Neural cell (in vitro differentiated cells): ENCODE results near the gene PTPN1. TPM values are rescaled to one million over a fixed set of nuclear protein-coding genes. Genes with fewer than 3 reads are reported as not detected.

Experiments used
- H2AFZ ChIP-seq: fragments of 200-600, 300-800 bp; sonication (generic), shearing (Covaris generic); 2 replicates; pipeline ENCODE4 v1.6.0; 2014; ENCODE audit warnings: low read depth, mild to moderate bottlenecking, antibody characterized with exemption, low read length, moderate library complexity
- H3F3A ChIP-seq: fragments of 200-600 bp; shearing (Covaris generic); 2 replicates; pipeline ENCODE4 v1.6.1; 2016; ENCODE audit warnings: mild to moderate bottlenecking, moderate library complexity, mixed read lengths, antibody characterized with exemption, low read length; ENCODE audit not compliant: insufficient read depth, poor library complexity, severe bottlenecking
- H3K27ac ChIP-seq: fragments of 200-600, 300-800 bp; sonication (generic), shearing (Covaris generic); 2 replicates; pipeline ENCODE4 v1.5.1; 2014; ENCODE audit warnings: mild to moderate bottlenecking, low read length, moderate library complexity
- H3K27me3 ChIP-seq: fragments of 300-800, 200-600 bp; sonication (generic), shearing (Covaris generic); 2 replicates; pipeline ENCODE4 v1.6.0; 2014; ENCODE audit warnings: mild to moderate bottlenecking, low read depth, low read length, moderate library complexity; ENCODE audit not compliant: insufficient read depth
- H3K36me3 ChIP-seq: fragments of 300-800, 200-600 bp; sonication (generic), shearing (Covaris generic); 2 replicates; pipeline ENCODE4 v1.5.1; 2014; ENCODE audit warnings: mild to moderate bottlenecking, antibody characterized with exemption, low read length, moderate library complexity; ENCODE audit not compliant: insufficient read depth
- H3K4me2 ChIP-seq: fragments of 300-800, 200-600 bp; sonication (generic), shearing (Covaris generic); 2 replicates; pipeline ENCODE4 v1.6.0; 2014; ENCODE audit warnings: mild to moderate bottlenecking, low read length
- H3K4me3 ChIP-seq: fragments of 300-800, 200-600 bp; sonication (generic), shearing (Covaris generic); 2 replicates; pipeline ENCODE4 v1.5.1; 2014; ENCODE audit warnings: mild to moderate bottlenecking, low read length, moderate library complexity
- H3K79me2 ChIP-seq: fragments of 200-600 bp; shearing (Covaris generic); replicated peaks from 2 replicates; pipeline ENCODE4 v1.6.0; 2014; ENCODE audit warnings: mild to moderate bottlenecking, low read length, moderate library complexity; ENCODE audit not compliant: insufficient read depth
- H3K9ac ChIP-seq: fragments of 300-800, 200-600 bp; sonication (generic), shearing (Covaris generic); 2 replicates; pipeline ENCODE4 v1.6.1; 2016; ENCODE audit warnings: mild to moderate bottlenecking, low read length, mixed read lengths
- H3K9me2 ChIP-seq: fragments of 200-600 bp; shearing (Covaris generic); 2 replicates; pipeline ENCODE4 v1.6.1; 2016; ENCODE audit warnings: mild to moderate bottlenecking, low read length, mixed read lengths; ENCODE audit not compliant: insufficient read depth
- H3K9me3 ChIP-seq: fragments of 200-600, 300-800 bp; sonication (generic), shearing (Covaris generic); 2 replicates; pipeline ENCODE4 v1.6.1; 2016; ENCODE audit warnings: mild to moderate bottlenecking, mixed run types, low read length, moderate library complexity, mixed read lengths
- H4K20me1 ChIP-seq: fragments of 200-600 bp; shearing (Covaris generic); 2 replicates; pipeline ENCODE4 v1.6.1; 2016; ENCODE audit warnings: mild to moderate bottlenecking, mixed run types; ENCODE audit not compliant: insufficient read depth
- EP300 ChIP-seq: fragments of 450-650 bp; conservative IDR thresholded peaks from 2 replicates; pipeline ENCODE4 v1.6.1; 2014; ENCODE audit warnings: antibody characterized with exemption, mild to moderate bottlenecking, moderate library complexity; ENCODE audit not compliant: poor library complexity, severe bottlenecking
- EZH2 ChIP-seq: fragments of 200-600, 300-800 bp; shearing (Covaris generic), sonication (generic); IDR thresholded peaks from 2 replicates; pipeline ENCODE4 v1.6.1; 2014; ENCODE audit warnings: antibody characterized with exemption, low read length, borderline replicate concordance, mild to moderate bottlenecking; ENCODE audit not compliant: insufficient read depth, poor library complexity, severe bottlenecking
- MXI1 ChIP-seq: fragments of 450-650 bp; conservative IDR thresholded peaks from 2 replicates; pipeline ENCODE4 v1.6.1; 2014; ENCODE audit warnings: antibody characterized with exemption, mild to moderate bottlenecking; ENCODE audit not compliant: poor library complexity, severe bottlenecking
- POLR2AphosphoS5 ChIP-seq: IDR thresholded peaks from 2 replicates; pipeline ENCODE4 v1.6.1; 2012
- REST ChIP-seq: IDR thresholded peaks from 2 replicates; pipeline ENCODE4 v1.6.1; 2012; ENCODE audit warnings: borderline replicate concordance
- TAF1 ChIP-seq: IDR thresholded peaks from 2 replicates; pipeline ENCODE4 v1.6.1; 2012; ENCODE audit warnings: low read depth
- polyA plus RNA-seq: library from polyadenylated mRNA; depleted of rRNA; stranded (reverse); fragments of >200 nt; gene quantifications from 2 replicates; pipeline ENCODE4 v1.2.3, GENCODE V29; 2014
- TF ChIP-seq, protein P1 (sequence below): fragments of 450-650 bp; IDR thresholded peaks from 2 replicates; pipeline ENCODE4 v1.5.1; 2014; ENCODE audit warnings: antibody characterized with exemption, mild to moderate bottlenecking, moderate library complexity; ENCODE audit not compliant: poor library complexity, severe bottlenecking

PTPN1 gene
- polyA plus RNA-seq, 1 donor from 2014 or later: 48.1 TPM

GRCh38 chr20:50572938-50573777 is 63.0 kb downstream of the PTPN1 start:
- H3K36me3 ChIP-seq: no peaks in the 10 kb centered on the region
- H3K27me3 ChIP-seq: no peaks in the 10 kb centered on the region
- no peak overlapping the region for H3K27ac ChIP-seq
- no peak overlapping the region for H3K4me2 ChIP-seq
- no peak overlapping the region for H2AFZ ChIP-seq
- H3F3A ChIP-seq: no peaks in the 10 kb centered on the region
- H3K9ac ChIP-seq: no peak overlapping the region
- H4K20me1 ChIP-seq: no peaks in the 10 kb centered on the region
- no peak for TF ChIP-seq REST
- no peak for TF ChIP-seq MXI1
- TF ChIP-seq EP300: no peak
- TF ChIP-seq, protein P1, sequence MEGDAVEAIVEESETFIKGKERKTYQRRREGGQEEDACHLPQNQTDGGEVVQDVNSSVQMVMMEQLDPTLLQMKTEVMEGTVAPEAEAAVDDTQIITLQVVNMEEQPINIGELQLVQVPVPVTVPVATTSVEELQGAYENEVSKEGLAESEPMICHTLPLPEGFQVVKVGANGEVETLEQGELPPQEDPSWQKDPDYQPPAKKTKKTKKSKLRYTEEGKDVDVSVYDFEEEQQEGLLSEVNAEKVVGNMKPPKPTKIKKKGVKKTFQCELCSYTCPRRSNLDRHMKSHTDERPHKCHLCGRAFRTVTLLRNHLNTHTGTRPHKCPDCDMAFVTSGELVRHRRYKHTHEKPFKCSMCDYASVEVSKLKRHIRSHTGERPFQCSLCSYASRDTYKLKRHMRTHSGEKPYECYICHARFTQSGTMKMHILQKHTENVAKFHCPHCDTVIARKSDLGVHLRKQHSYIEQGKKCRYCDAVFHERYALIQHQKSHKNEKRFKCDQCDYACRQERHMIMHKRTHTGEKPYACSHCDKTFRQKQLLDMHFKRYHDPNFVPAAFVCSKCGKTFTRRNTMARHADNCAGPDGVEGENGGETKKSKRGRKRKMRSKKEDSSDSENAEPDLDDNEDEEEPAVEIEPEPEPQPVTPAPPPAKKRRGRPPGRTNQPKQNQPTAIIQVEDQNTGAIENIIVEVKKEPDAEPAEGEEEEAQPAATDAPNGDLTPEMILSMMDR: no peak
- no peak for TF ChIP-seq EZH2
- TF ChIP-seq POLR2AphosphoS5: no peak
- no peak overlapping the region for H3K4me3 ChIP-seq
- no peaks in the 10 kb centered on the region for H3K9me2 ChIP-seq
- no peaks in the 10 kb centered on the region for H3K79me2 ChIP-seq
- H3K9me3 ChIP-seq: no peaks in the 10 kb centered on the region

DNA sequence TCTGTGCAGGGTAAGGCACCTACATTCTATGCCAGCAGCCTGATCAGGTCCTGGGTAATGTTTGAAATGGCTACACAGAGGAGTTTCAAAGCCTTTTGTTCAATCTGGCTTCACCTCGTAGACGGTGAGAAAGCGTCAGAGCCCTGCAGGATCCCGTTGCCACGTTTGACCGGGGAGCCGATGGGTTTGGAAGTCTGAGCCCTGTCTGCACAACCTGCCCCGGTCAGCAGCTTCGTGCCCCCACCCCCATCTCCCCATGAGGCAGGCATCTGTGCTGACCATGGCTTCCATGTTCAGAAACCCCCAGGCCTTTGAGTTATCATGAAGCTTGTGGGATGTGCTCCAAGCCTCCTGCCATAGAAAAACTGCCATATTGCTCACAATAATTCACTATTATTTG is 63.9 kb downstream of the PTPN1 start:
- H3K9me2 ChIP-seq: no peaks in the 10 kb centered on the region
- TF ChIP-seq TAF1 (no peak), REST (no peak)
- no peaks in the 10 kb centered on the region for H4K20me1 ChIP-seq
- H2AFZ ChIP-seq: no peak overlapping the region
- no peak overlapping the region for H3K27ac ChIP-seq
- H3K79me2 ChIP-seq: no peaks in the 10 kb centered on the region
- no peak overlapping the region for H3K9ac ChIP-seq
- no peaks in the 10 kb centered on the region for H3K36me3 ChIP-seq
- no peak overlapping the region for H3K4me3 ChIP-seq
- H3K9me3 ChIP-seq: no peaks in the 10 kb centered on the region
- H3K4me2 ChIP-seq: no peak overlapping the region
- no peaks in the 10 kb centered on the region for H3K27me3 ChIP-seq
- H3F3A ChIP-seq: no peaks in the 10 kb centered on the region
